HepG2 (cell line): ENCODE measurements around the gene DCST2. TPM values are rescaled to one million over a fixed set of nuclear protein-coding genes. Genes with fewer than 3 reads are reported as not detected.

Experiments used
- ATAC-seq: fragments of 200-7000 bp; cut with Tn5 transposase; 3 replicates; pipeline ENCODE4 v1.9.1; 2020; ENCODE audit warnings: mild to moderate bottlenecking, moderate library complexity
- BruUV-seq: library from RNA; stranded (reverse); fragments of 400-500 nt; replicated peaks from 2 replicates; lab custom pipeline; 2021; lab: Mats Ljungman, UMichigan
- CTCF ChIA-PET: fragments of 300-600 bp; formaldehyde crosslinking; extraction: SDS; loops from one replicate; lab custom pipeline; 2021; ENCODE audit warnings: low total read pairs, inconsistent platforms, low intra/inter-chr PET ratio; lab: Yijun Ruan, JAX
- POLR2A ChIA-PET: fragments of 350-600 bp; sonication (Branson Sonifier 250); formaldehyde crosslinking; loops from one replicate; lab custom pipeline; 2020; ENCODE audit warnings: antibody characterized with exemption, inconsistent platforms; lab: Yijun Ruan, JAX
- DNase-seq: peaks from one replicate; pipeline ENCODE4 v3.0.0-alpha.2; 2015; ENCODE audit warnings: low spot score
- FAIRE-seq: peaks from 3 replicates; lab custom pipeline; 2011; peaks lifted over from hg19 to GRCh38; lab: Jason Lieb, UNC
- H2AFZ ChIP-seq: one replicate; pipeline ENCODE4 v1.6.1; 2011; ENCODE audit warnings: low read length, inconsistent platforms
- H3K27ac ChIP-seq: fragments of 300-600 bp; 3 replicates; pipeline ENCODE4 v1.8.0; 2011; ENCODE audit warnings: mixed run types, mild to moderate bottlenecking, mixed read lengths, low read length, inconsistent platforms; ENCODE audit not compliant: insufficient read depth; ENCODE audit errors: extremely low read length
- H3K27me3 ChIP-seq, 2 experiments: fragments of 200-600 bp in 1 of 2; 2 replicates in 1 of 2; 3 replicates in 1 of 2; pipeline versions ENCODE4 v1.6.0 to v1.8.0; 2011; ENCODE audit warnings: low read length in 2 of 2, mild to moderate bottlenecking in 2 of 2, moderate library complexity in 2 of 2, inconsistent platforms in 1 of 2; ENCODE audit not compliant: insufficient read depth in 2 of 2, control insufficient read depth in 1 of 2
- H3K36me3 ChIP-seq, 2 experiments: fragments of 200-600 bp in 1 of 2; replicated peaks in 1 of 2; 2 replicates in 1 of 2; 3 replicates in 1 of 2; pipeline versions ENCODE4 v1.5.1 to v1.8.0; 2011; ENCODE audit warnings: low read length in 2 of 2, inconsistent platforms in 1 of 2; ENCODE audit not compliant: insufficient read depth in 2 of 2, control insufficient read depth in 1 of 2
- H3K4me1 ChIP-seq: 2 replicates; pipeline ENCODE4 v1.5.1; 2012; ENCODE audit warnings: low read length, inconsistent platforms; ENCODE audit not compliant: insufficient read depth
- H3K4me2 ChIP-seq: 2 replicates; pipeline ENCODE4 v1.6.0; 2011; ENCODE audit warnings: low read depth, low read length, inconsistent platforms
- H3K4me3 ChIP-seq, 3 experiments: fragments of 200-600 bp in 1 of 3; sonication (generic), shearing (Covaris generic) in 1 of 3; replicated peaks in 1 of 3; 2 replicates each; pipeline ENCODE4 v1.5.1; 2011 to 2016; ENCODE audit warnings: low read length in 3 of 3, inconsistent platforms in 2 of 3, low read depth in 2 of 3, mild to moderate bottlenecking in 2 of 3, control low read depth in 1 of 3, mixed read lengths in 1 of 3; ENCODE audit not compliant: insufficient read depth in 1 of 3
- H3K79me2 ChIP-seq: one replicate; pipeline ENCODE4 v1.6.1; 2011; ENCODE audit warnings: low read length, inconsistent platforms; ENCODE audit not compliant: insufficient read depth
- H3K9ac ChIP-seq: 2 replicates; pipeline ENCODE4 v1.6.0; 2011; ENCODE audit warnings: mild to moderate bottlenecking, low read depth, low read length, inconsistent platforms; ENCODE audit not compliant: insufficient read depth
- H3K9me3 ChIP-seq: 2 replicates; pipeline ENCODE4 v1.5.1; 2012; ENCODE audit warnings: mild to moderate bottlenecking, low read length
- H4K20me1 ChIP-seq: 2 replicates; pipeline ENCODE4 v1.6.0; 2011; ENCODE audit warnings: inconsistent platforms, mild to moderate bottlenecking, low read length, moderate library complexity; ENCODE audit not compliant: insufficient read depth
- DNMT3B ChIP-seq: conservative IDR thresholded peaks from 2 replicates; pipeline ENCODE4 v1.6.1; 2016; ENCODE audit warnings: missing biosample characterization, control low read depth
- PATZ1 ChIP-seq: sonication (generic); formaldehyde crosslinking; IDR thresholded peaks from 2 replicates; pipeline ENCODE4 v1.4.0; 2020; ENCODE audit warnings: missing genetic modification reagents
- SKIL ChIP-seq: sonication (generic); formaldehyde crosslinking; IDR thresholded peaks from 2 replicates; pipeline ENCODE4 v1.8.0; 2022; ENCODE audit warnings: missing genetic modification reagents, mild to moderate bottlenecking, moderate library complexity, borderline replicate concordance
- WGBS: methylation state at CpG from one replicate; pipeline ENCODE4 v1.1.6; 2017; ENCODE audit warnings: low lambda C conversion rate; 5-methylcytosine and 5-hydroxymethylcytosine counted together
- in situ Hi-C: cut with HindIII; loops from 2 replicates; pipeline ENCODE4 v1.10.0; 2017; ENCODE audit warnings: low pct_unique_long_range_greater_than_20kb; ENCODE audit not compliant: extremely low pct_ligation_motif_present
- intact Hi-C: fragments of 100-400 bp; cut with micrococcal nuclease; formaldehyde crosslinking; loops from one replicate; pipeline ENCODE4 v1.10.0; 2022; ENCODE audit not compliant: unreplicated experiment
- polyA plus RNA-seq, 8 experiments: library from polyadenylated mRNA; depleted of rRNA in 3 of 8; stranded (reverse) in 7 of 8; unstranded in 1 of 8; fragments of >200 nt; fragmentation: Illumina TruSeq in 4 of 8; extraction: Trizol in 4 of 8; gene quantifications; 2 replicates each; pipeline versions ENCODE4 v1.2.1 to v1.2.3, GENCODE V29; 2011 to 2016; ENCODE audit warnings: low read depth in 4 of 8, missing spikeins in 1 of 8, mixed read lengths in 1 of 8; ENCODE audit not compliant: insufficient read depth in 1 of 8
- total RNA-seq, 5 experiments: library from RNA; depleted of rRNA; stranded (reverse); fragments of >200 nt; fragmentation: Illumina TruSeq; extraction: Trizol; gene quantifications; 2 replicates each; pipeline ENCODE4 v1.2.3, GENCODE V29; 2016; ENCODE audit warnings: low read depth in 1 of 5

DCST2 gene
- total and polyA plus RNA-seq, 2 of the 13 experiments (the other 11 are each of a cell fraction or from before 2014, with no cell fraction given) = 0.74 TPM; not detected in 1

- H4K20me1 ChIP-seq = peaks cover 8% of the 10 kb centered on the region; the same call in 1 of the 2 replicates
- H3K36me3 ChIP-seq = peaks cover 9 to 33% of the 10 kb centered on the region in 2 experiments; a peak in 4 of 5 replicates
- H3K27me3 ChIP-seq = no peaks in the 10 kb centered on the region
- H3K4me3 ChIP-seq = no peak overlapping the region
- CTCF ChIA-PET = no interaction called here
- peaks cover 67% of the 10 kb centered on the region for H3K4me1 ChIP-seq
- ATAC-seq (no peak), DNase-seq (no peak), FAIRE-seq (no peak)
- intact Hi-C loops (no loop called here), in situ Hi-C loops (no loop called here)
- POLR2A ChIA-PET = interaction anchor here (2.1 to 8.2 kb wide), 2 partner anchors 11 to 40 kb away, joined by 9 to 90 read pairs; partner anchors contain the start of gene ZBTB7B
- H3K79me2 ChIP-seq = peaks cover 7% of the 10 kb centered on the region
- no peaks in the 10 kb centered on the region for H3K9me3 ChIP-seq
- no TSS peak for BruUV-seq
- no peak overlapping the region for H3K4me2 ChIP-seq
- H3K27ac ChIP-seq = peak overlapping the region; percentile 40
- TF ChIP-seq PATZ1 (CRISPR knock-in tag) (peak; percentile 68), SKIL (peak; percentile 42; the same call in 1 of the 2 replicates), DNMT3B (no peak)
- TF ChIP-seq, all 625 proteins: peak for 2
- H2AFZ ChIP-seq = no peak overlapping the region
- WGBS = 43% methylated on average over 7 of the region's 8 CpGs
- no peak overlapping the region for H3K9ac ChIP-seq
Observed at GRCh38 chr1:155013632-155014031, 19.9 kb downstream of the DCST2 start.
